ENCODE measurements around the gene APLN.
A peak's percentile ranks its signal among the peaks of the same experiment; 100 is the strongest.

APLN gene

GRCh38 chrX:129654652-129655546 lies at the start of gene APLN:
Gene APLN (minus strand): TSS chrX:129654956. CDS start chrX:129654630, 326 bp downstream.
- peak in 8 of 10 donors; percentile 44 to 93 (median 56) for DNase-seq
- intact Hi-C loops (cut with DNase I), result loop anchor here (1.0 kb wide), 1 partner anchor 37 kb away; no protein-coding TSS in a partner anchor

- intact Hi-C loops (cut with DNase I), result no loop called here
- peak in 1 of 10 donors; percentile 28 for DNase-seq
These were observed 49.7 kb upstream of the APLN start for GRCh38 chrX:129704491-129704890.

- peak in 7 of 10 donors; percentile 7 to 84 (median 26) for DNase-seq
- intact Hi-C loops (cut with DNase I), result no loop called here
These were observed 46.9 kb upstream of the APLN start for GRCh38 chrX:129701624-129702069.

DNA sequence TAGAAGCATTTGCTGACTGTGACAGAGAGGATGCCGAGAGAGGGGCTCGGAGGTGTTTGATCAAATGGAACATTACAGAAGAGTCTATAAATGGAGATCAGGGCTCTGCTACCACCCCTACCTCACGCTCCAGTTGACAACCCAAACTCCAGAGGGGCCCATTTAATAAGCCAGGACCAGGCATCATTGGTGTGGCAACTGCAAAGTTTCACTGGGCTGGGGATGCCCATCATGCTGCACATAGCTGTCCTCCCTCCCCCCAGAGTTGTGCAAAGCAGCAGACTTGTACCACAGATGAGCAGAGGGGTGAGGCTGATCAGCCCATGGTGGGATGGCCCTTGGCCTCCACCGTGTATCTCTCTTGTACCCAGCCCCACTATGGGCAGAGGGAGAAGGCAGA lies 45.8 kb upstream of the APLN start:
- DNase-seq, result peak in 1 of 10 donors; percentile 58
- intact Hi-C loops (cut with DNase I), result no loop called here

GRCh38 chrX:129698150-129698549 lies 43.4 kb upstream of the APLN start:
- no peak for DNase-seq
- intact Hi-C loops (cut with DNase I), result no loop called here

- DNase-seq, result peak in 1 of 10 donors; percentile 24
- intact Hi-C loops (cut with DNase I), result no loop called here
These were observed 42.6 kb upstream of the APLN start for GRCh38 chrX:129697204-129697829.

GRCh38 chrX:129696463-129697155 lies 41.9 kb upstream of the APLN start:
- DNase-seq, result peak in 1 of 10 donors; percentile 16
- intact Hi-C loops (cut with DNase I), result no loop called here

DNA sequence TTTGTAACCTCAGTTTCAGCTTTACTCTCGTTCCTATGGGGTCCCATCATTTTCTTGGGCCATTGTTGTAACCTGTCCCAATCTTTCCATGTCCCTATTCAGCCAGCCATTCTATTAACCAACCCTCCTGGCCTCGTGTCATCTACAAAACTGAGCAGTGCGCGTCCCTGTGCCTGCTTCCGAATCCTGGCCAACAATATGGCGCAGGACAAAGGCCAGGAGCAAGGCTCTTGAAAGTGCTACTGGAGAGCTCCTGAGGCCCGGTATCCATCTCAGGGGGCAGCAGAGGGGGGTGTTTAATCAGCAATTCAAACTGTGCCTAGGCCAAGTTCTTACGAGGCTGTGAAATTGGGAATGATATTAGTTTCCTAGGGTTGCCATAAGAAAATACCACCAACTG lies 41.2 kb upstream of the APLN start:
- peak in 1 of 10 donors; percentile 60 for DNase-seq
- intact Hi-C loops (cut with DNase I), result no loop called here

GRCh38 chrX:129695535-129695934 lies 40.8 kb upstream of the APLN start:
- intact Hi-C loops (cut with DNase I), result no loop called here
- DNase-seq, result peak in 1 of 10 donors; percentile 2

GRCh38 chrX:129694805-129695204 lies 40.0 kb upstream of the APLN start:
- intact Hi-C loops (cut with DNase I), result no loop called here
- DNase-seq, result peak in 1 of 10 donors; percentile 8

- DNase-seq, result peak in 1 of 10 donors; percentile 2
- intact Hi-C loops (cut with DNase I), result no loop called here
These were observed 38.6 kb upstream of the APLN start for GRCh38 chrX:129693354-129693753.

DNA sequence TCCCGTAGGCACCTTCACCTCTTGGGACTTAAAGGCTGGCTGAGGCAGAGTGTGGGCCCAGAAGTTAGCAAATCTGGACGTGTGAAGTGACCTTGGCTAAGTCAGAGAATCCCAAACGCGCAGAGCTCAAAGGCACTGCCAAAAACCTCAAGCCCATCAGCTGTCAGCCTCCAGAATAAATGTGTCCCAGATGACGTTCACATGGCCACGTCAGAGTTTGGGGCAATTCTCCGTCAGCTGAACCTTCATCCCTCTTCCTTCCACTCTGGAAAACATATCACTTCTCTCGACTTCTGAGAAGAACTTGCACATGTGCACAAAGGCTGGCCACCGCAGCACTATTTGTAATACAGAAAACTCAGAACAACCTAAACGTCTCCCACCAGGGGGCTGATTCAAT lies 35.7 kb upstream of the APLN start:
- DNase-seq, result peak in 1 of 10 donors; percentile 39

GRCh38 chrX:129689796-129690195 lies 35.0 kb upstream of the APLN start:
- intact Hi-C loops (cut with DNase I), result no loop called here
- peak in 1 of 10 donors; percentile 54 for DNase-seq

More for the DNA sequence above, 35.7 kb upstream of the APLN start:
- intact Hi-C loops (cut with DNase I), result no loop called here

DNA sequence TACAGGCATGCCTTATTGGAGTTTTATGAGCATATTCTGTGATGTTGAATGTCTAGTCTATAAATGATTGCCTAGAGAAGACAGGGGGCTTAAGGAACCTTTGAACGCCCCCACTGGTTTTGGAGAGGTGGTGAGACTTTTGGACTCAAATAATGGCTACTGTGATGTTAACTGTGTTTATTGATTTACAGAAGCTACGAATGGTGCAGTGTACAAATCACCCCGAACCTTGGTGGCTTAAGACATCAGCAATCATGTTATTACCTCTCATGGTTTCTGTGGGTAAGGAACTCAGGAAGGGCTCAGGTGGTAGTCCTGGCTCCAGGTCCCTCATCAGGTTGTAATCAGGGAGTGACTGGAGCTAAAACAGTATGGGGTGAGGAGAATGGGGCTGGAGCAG lies 33.3 kb upstream of the APLN start:
- DNase-seq, result no peak
- intact Hi-C loops (cut with DNase I), result no loop called here

DNA sequence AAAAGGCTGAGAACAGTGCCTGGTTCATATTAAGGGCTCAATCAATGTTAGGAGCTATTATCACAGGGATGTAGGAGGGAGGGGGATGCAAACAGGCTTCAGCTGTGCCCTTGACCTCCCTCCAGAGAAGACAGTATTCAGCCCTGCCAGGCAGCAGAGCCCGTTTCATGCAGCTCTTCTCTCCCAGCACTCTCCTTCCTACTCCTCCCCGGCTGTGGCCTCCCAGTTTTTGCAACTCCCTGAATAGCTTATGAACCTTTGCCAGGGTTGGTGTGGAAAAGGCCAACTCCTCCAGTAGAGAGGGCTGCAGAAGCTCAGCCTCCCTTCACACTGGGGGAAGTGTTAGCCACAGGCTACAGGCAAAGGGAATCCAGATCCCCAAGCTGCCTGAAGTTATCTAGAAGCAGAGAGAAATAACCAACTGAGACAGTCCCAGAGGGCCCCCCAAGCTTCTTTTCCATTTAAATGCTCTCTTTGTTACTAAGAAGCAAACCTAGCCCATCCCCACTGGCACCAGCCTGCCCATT lies 31.7 kb upstream of the APLN start:
- intact Hi-C loops (cut with DNase I), result no loop called here
- DNase-seq, result peak in 2 of 10 donors; percentile 7 to 15

DNA sequence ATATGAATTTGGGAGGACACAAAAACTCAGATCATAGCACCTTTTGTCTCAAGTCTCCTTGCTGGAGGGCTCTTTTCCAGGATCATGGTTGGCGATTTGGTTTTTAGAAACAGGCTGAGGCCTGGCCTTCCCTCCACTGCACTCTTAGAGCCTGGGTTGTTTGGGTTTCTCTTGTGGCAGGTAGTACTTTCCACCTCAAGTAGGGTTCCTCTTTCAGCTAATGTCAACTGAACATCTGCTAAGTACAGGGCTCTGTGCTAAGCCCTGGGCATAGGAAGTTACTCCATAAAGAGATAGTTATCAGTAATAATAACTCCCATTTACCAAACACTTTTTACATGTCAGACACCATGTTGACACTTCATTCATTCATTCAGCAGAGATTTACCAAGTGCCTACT lies 28.2 kb upstream of the APLN start:
- intact Hi-C loops (cut with DNase I), result no loop called here
- DNase-seq, result no peak

DNA sequence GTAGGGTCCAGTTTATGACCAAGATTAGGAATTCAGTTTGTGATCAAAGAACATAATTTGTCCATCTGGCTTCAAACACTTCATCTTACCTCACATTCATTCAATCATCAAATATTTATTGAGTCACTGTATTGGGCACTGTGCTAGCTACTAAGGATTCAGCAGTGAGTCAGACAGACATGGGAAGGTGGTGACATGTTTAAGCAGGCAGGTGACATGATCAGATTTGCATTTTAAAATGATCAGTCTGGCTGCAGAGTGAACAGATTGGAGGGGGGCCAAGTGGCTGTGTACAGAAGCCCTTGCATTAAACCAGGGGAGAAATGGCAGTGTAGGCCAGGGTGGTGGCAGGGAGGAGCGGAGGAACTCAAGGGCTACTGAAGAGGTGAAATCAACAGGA lies 25.1 kb upstream of the APLN start:
- intact Hi-C loops (cut with DNase I), result no loop called here
- DNase-seq, result no peak

DNA sequence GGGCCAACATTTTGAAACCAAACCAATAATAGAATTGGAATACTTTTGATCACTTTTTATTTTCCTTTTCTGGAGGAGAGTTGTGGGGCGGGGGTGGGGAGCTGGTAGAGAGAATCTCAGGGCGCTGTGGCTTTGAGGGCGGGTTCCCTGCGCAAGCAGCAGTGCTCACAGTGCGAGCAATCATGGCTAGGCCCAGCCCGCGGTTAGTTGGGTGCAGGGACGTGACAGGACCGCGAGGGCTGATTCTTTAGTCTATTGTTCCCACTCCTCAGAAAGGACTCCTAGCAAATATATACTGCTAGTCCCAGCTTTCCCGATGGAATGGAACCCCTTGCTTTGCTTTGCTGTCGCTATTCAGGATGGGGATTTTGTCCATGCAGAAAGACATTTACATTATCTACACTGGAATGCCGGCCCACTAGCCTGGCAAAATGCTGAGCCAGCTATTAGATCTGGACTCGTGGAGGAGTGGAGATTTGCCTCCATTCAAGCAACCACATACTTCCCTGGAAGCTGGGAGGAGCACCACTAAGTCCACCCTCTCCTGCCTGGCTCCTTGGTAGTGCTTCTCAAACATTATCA lies 23.9 kb upstream of the APLN start:
- intact Hi-C loops (cut with DNase I), result no loop called here

DNA sequence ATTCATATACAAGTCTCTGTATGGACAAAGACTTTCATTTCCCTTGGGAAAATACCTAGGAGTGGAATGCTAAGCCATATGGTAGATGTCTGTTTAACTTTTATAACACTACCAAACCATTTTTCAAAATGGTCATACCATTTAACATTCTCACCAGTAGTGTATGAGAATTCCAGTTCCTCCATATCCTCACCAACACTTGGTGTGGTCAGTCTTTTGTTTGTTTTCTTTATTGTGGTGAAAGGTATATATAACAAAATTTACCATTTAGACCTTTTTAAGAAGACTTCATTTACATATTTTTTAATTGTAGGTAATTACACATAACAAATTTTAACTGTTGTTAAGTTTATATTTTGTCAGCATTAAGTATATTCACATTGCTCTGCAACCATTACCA lies 12.7 kb upstream of the APLN start:
- intact Hi-C loops (cut with DNase I), result no loop called here
- no peak for DNase-seq

More for the DNA sequence above, 23.9 kb upstream of the APLN start:
- peak in 2 of 10 donors; percentile 20 to 22 for DNase-seq
